ENCODE results near the gene NPIPB2.

DNA sequence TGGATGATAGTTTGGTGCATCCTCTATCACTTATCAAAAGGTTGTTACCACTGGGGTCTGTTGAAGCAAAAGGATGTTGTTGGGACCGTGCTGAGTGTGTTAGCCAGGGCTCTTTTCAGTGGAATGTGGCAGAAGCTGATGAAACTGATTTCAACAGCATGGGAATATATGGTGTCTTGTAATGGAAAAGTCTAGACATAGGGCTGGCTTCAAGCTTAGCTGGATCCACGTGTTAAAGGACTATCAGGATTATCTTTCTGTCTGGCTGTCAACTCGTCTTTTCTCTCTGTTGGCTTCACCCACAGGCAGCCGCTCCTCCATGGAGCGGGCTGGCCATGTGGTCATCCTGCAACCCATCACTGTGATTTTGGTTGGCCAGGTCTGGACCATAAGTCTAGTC lies 43.4 kb upstream of the NPIPB2 start:
- TF ChIP-seq, protein P1, sequence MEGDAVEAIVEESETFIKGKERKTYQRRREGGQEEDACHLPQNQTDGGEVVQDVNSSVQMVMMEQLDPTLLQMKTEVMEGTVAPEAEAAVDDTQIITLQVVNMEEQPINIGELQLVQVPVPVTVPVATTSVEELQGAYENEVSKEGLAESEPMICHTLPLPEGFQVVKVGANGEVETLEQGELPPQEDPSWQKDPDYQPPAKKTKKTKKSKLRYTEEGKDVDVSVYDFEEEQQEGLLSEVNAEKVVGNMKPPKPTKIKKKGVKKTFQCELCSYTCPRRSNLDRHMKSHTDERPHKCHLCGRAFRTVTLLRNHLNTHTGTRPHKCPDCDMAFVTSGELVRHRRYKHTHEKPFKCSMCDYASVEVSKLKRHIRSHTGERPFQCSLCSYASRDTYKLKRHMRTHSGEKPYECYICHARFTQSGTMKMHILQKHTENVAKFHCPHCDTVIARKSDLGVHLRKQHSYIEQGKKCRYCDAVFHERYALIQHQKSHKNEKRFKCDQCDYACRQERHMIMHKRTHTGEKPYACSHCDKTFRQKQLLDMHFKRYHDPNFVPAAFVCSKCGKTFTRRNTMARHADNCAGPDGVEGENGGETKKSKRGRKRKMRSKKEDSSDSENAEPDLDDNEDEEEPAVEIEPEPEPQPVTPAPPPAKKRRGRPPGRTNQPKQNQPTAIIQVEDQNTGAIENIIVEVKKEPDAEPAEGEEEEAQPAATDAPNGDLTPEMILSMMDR (IDR thresholded peaks at IDR 0.05) = no peak
- TF ChIP-seq POLR2A (IDR thresholded peaks at IDR 0.05) = no peak
